Testis (tissue), 2 donors: ENCODE data around the gene METTL26.

Experiments
- POLR2A ChIP-seq: fragments of 450-650 bp; IDR thresholded peaks from one replicate; pipeline ENCODE4 v1.6.1; 2017; ENCODE audit warnings: antibody characterized with exemption, mild to moderate bottlenecking, moderate library complexity
- TF ChIP-seq, protein P1 (sequence below), 3 experiments: fragments of 450-650 bp in 2 of 3; fragments of 200-600 bp in 1 of 3; sonication (generic) in 1 of 3; IDR thresholded peaks; one replicate each; pipeline ENCODE4 v1.5.1; 2016 to 2019; ENCODE audit warnings: antibody characterized with exemption in 3 of 3, mild to moderate bottlenecking in 2 of 3, moderate library complexity in 1 of 3

DNA sequence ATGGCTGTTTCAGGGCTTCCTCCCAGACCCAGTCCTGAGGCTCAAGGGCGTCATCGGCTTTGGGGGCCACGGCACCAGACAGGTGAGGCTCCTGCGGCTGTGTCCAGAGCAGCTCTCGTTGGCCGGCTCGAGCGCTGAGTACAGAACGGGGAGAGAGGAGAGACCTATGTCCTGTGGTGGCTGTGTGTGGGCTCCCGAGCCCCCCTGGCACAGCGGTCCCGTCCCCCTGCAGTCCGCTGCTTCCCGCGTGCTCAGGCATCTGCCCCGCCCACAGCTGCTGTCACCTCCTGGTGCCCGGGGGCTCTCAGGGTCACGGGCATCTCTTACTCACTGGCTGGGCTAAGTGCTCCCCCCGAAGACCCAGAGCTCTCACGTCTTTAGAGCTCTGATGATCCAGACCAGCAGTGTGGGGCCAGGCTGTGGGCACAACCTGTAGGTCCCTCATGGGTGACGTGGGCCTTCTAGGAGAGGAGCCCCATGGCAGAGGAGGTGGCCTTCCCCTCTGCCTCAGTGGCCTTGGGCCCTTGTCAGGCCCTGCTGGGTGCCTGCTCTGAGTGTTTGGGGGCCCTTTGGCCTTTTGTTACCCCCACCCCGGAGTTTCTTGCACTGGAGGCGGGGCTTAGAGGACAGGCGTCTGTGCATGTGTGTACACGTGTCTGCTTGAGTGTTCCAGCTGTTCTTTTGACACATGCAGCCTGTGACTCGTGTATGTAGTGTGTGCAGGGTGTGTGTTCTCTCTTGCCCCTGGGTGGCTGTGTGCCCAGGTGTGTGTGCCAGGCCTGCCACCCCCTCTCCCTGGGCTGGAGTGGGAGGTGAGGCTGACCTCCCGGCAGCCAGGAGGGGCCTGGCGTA is 16.6 kb upstream of the METTL26 start:
- TF ChIP-seq, protein P1, sequence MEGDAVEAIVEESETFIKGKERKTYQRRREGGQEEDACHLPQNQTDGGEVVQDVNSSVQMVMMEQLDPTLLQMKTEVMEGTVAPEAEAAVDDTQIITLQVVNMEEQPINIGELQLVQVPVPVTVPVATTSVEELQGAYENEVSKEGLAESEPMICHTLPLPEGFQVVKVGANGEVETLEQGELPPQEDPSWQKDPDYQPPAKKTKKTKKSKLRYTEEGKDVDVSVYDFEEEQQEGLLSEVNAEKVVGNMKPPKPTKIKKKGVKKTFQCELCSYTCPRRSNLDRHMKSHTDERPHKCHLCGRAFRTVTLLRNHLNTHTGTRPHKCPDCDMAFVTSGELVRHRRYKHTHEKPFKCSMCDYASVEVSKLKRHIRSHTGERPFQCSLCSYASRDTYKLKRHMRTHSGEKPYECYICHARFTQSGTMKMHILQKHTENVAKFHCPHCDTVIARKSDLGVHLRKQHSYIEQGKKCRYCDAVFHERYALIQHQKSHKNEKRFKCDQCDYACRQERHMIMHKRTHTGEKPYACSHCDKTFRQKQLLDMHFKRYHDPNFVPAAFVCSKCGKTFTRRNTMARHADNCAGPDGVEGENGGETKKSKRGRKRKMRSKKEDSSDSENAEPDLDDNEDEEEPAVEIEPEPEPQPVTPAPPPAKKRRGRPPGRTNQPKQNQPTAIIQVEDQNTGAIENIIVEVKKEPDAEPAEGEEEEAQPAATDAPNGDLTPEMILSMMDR (IDR thresholded peaks at IDR 0.05): no peak
- no peak for TF ChIP-seq POLR2A
